NCI-H2171 (cell line): ENCODE data around the gene NFIC.

Experiments
- DNase-seq: peaks from one replicate; lab custom pipeline; 2025; lab: John Stamatoyannopoulos, UW

The NFIC gene

GRCh38 chr19:3469638-3470499 lies 103.5 kb downstream of the NFIC start:
- DNase-seq: no peak

GRCh38 chr19:3470500-3471128 lies 104.2 kb downstream of the NFIC start:
- no peak for DNase-seq

- no peak for DNase-seq
These were observed 105.7 kb downstream of the NFIC start for GRCh38 chr19:3471954-3472655.

- no peak for DNase-seq
These were observed 107.6 kb downstream of the NFIC start for GRCh38 chr19:3474010-3474409.

GRCh38 chr19:3474614-3475013 lies 108.2 kb downstream of the NFIC start:
- no peak for DNase-seq

GRCh38 chr19:3475449-3475848 lies 109.1 kb downstream of the NFIC start:
- no peak for DNase-seq

- no peak for DNase-seq
These were observed 110.4 kb downstream of the NFIC start for GRCh38 chr19:3476830-3477229.

- no peak for DNase-seq
These were observed 111.1 kb downstream of the NFIC start for GRCh38 chr19:3477506-3477905.

- DNase-seq: no peak
These were observed 111.6 kb downstream of the NFIC start for GRCh38 chr19:3477951-3478350.

- no peak for DNase-seq
These were observed 112.2 kb downstream of the NFIC start for GRCh38 chr19:3478409-3479176.

GRCh38 chr19:3479177-3479833 lies 112.9 kb downstream of the NFIC start:
- no peak for DNase-seq

- DNase-seq: no peak
These were observed 113.4 kb downstream of the NFIC start for GRCh38 chr19:3479834-3480215.

GRCh38 chr19:3480383-3481091 lies 114.2 kb downstream of the NFIC start, which contains the start of gene SMIM24:
Gene SMIM24 (minus strand): TSS chr19:3480525. CDS start chr19:3480463, 62 bp downstream.
- no peak for DNase-seq

- no peak for DNase-seq
These were observed 115.1 kb downstream of the NFIC start for GRCh38 chr19:3481241-3482090.

GRCh38 chr19:3482507-3483225 lies 116.3 kb downstream of the NFIC start:
- DNase-seq: no peak

GRCh38 chr19:3483226-3483628 lies 116.8 kb downstream of the NFIC start, which contains the start of gene SMIM44:
Gene SMIM44 (minus strand): TSS chr19:3483441. CDS start chr19:3483403, 38 bp downstream.
- no peak for DNase-seq

GRCh38 chr19:3491396-3492119 lies 125.2 kb downstream of the NFIC start:
- no peak for DNase-seq

- no peak for DNase-seq
These were observed 125.9 kb downstream of the NFIC start for GRCh38 chr19:3492131-3492839.
